GM23338 (cell line): ENCODE measurements around the gene GMPPA. TPM values are rescaled to one million over a fixed set of nuclear protein-coding genes. Genes with fewer than 3 reads are reported as not detected.

ENCODE experiments used
- ATAC-seq: fragments of 200-7000 bp; cut with Tn5 transposase; 3 replicates; pipeline ENCODE4 v1.9.1; 2020
- DNase-seq: peaks from one replicate; pipeline ENCODE4 v3.0.0-alpha.2; 2015; ENCODE audit warnings: low spot score
- H2AFZ ChIP-seq: fragments of 200-600 bp; sonication (generic); 2 replicates; pipeline ENCODE4 v1.8.0; 2016; ENCODE audit warnings: antibody characterized with exemption, mild to moderate bottlenecking, moderate library complexity
- H3F3A ChIP-seq: fragments of 200-600 bp; sonication (generic); replicated peaks from 2 replicates; pipeline ENCODE4 v1.8.0; 2017; ENCODE audit warnings: antibody characterized with exemption, mixed run types, low read depth
- H3K27ac ChIP-seq: fragments of 200-600 bp; sonication (generic); 2 replicates; pipeline ENCODE4 v1.6.1; 2016; ENCODE audit warnings: low read depth
- H3K27me3 ChIP-seq: fragments of 200-600 bp; sonication (generic); 2 replicates; pipeline ENCODE4 v1.8.0; 2016; ENCODE audit warnings: mild to moderate bottlenecking, mixed run types, moderate library complexity; ENCODE audit not compliant: insufficient read depth
- H3K36me3 ChIP-seq: fragments of 200-600 bp; sonication (generic); 2 replicates; pipeline ENCODE4 v1.8.0; 2016; ENCODE audit warnings: mild to moderate bottlenecking; ENCODE audit not compliant: insufficient read depth
- H3K4me1 ChIP-seq: fragments of 200-600 bp; sonication (generic); 2 replicates; pipeline ENCODE4 v1.8.0; 2016; ENCODE audit warnings: mild to moderate bottlenecking, moderate library complexity; ENCODE audit not compliant: insufficient read depth
- H3K4me2 ChIP-seq: fragments of 200-600 bp; sonication (generic); 2 replicates; pipeline ENCODE4 v1.7.1; 2017; ENCODE audit warnings: mixed run types
- H3K4me3 ChIP-seq: fragments of 200-600 bp; sonication (generic); 2 replicates; pipeline ENCODE4 v1.6.1; 2016; ENCODE audit warnings: mixed run types
- H3K79me2 ChIP-seq: fragments of 200-600 bp; sonication (generic); replicated peaks from 2 replicates; pipeline ENCODE4 v1.8.0; 2017; ENCODE audit warnings: mild to moderate bottlenecking; ENCODE audit not compliant: insufficient read depth
- H3K9me2 ChIP-seq: fragments of 200-600 bp; sonication (generic); 2 replicates; pipeline ENCODE4 v1.8.0; 2017; ENCODE audit not compliant: insufficient read depth
- H4K20me1 ChIP-seq: fragments of 200-600 bp; sonication (generic); replicated peaks from 2 replicates; pipeline ENCODE4 v1.8.0; 2017; ENCODE audit warnings: mild to moderate bottlenecking; ENCODE audit not compliant: insufficient read depth
- H3K27ac Mint-ChIP-seq: 2 replicates; pipeline ENCODE4 v1.8.0; 2020; ENCODE audit warnings: inconsistent platforms, mild to moderate bottlenecking, moderate library complexity, mixed read lengths
- H3K27me3 Mint-ChIP-seq: 3 replicates; pipeline ENCODE4 v1.8.0; 2022; ENCODE audit warnings: low read depth, mild to moderate bottlenecking, moderate library complexity, mixed read lengths, inconsistent platforms; ENCODE audit not compliant: insufficient read depth, poor library complexity
- H3K36me3 Mint-ChIP-seq: 3 replicates; pipeline ENCODE4 v1.8.0; 2021; ENCODE audit warnings: low read depth, mild to moderate bottlenecking, inconsistent platforms, moderate library complexity, mixed read lengths
- H3K4me1 Mint-ChIP-seq: 3 replicates; pipeline ENCODE4 v1.8.0; 2020; ENCODE audit warnings: mild to moderate bottlenecking, inconsistent platforms, mixed read lengths
- H3K4me3 Mint-ChIP-seq: 3 replicates; pipeline ENCODE4 v1.8.0; 2021; ENCODE audit warnings: moderate library complexity, mild to moderate bottlenecking, inconsistent platforms, mixed read lengths
- H3K9me3 Mint-ChIP-seq: 3 replicates; pipeline ENCODE4 v1.8.0; 2020; ENCODE audit warnings: moderate library complexity, mild to moderate bottlenecking, inconsistent platforms, mixed read lengths
- CREB1 ChIP-seq: fragments of 250-450 bp; sonication (Bioruptor Pico); IDR thresholded peaks from 2 replicates; pipeline ENCODE4 v1.5.0; 2020; ENCODE audit warnings: low read depth, mild to moderate bottlenecking, moderate library complexity
- ETS1 ChIP-seq: IDR thresholded peaks from 2 replicates; pipeline ENCODE4 v1.6.1; 2016; ENCODE audit warnings: antibody characterized with exemption
- EZH2 ChIP-seq: fragments of 200-600 bp; sonication (generic); IDR thresholded peaks from one replicate; pipeline ENCODE4 v1.8.0; 2017; ENCODE audit warnings: antibody characterized with exemption, mild to moderate bottlenecking, low read depth; ENCODE audit not compliant: unreplicated experiment
- EZH2phosphoT487 ChIP-seq: fragments of 200-600 bp; sonication (generic); IDR thresholded peaks from one replicate; pipeline ENCODE4 v1.8.1; 2018; ENCODE audit warnings: antibody characterized with exemption; ENCODE audit not compliant: unreplicated experiment
- JUNB ChIP-seq: IDR thresholded peaks from one replicate; pipeline ENCODE4 v1.6.1; 2016; ENCODE audit warnings: antibody characterized with exemption; ENCODE audit not compliant: unreplicated experiment
- NANOG ChIP-seq: IDR thresholded peaks from 2 replicates; pipeline ENCODE4 v1.6.1; 2016; ENCODE audit warnings: antibody characterized with exemption, borderline replicate concordance
- POLR2AphosphoS5 ChIP-seq: IDR thresholded peaks from 2 replicates; pipeline ENCODE4 v1.6.1; 2016; ENCODE audit warnings: antibody characterized with exemption, low read depth
- STAT1 ChIP-seq: IDR thresholded peaks from one replicate; pipeline ENCODE4 v1.6.1; 2016; ENCODE audit warnings: antibody characterized with exemption; ENCODE audit not compliant: unreplicated experiment
- ZNF114 ChIP-seq: fragments of 250-450 bp; sonication (Bioruptor Pico); IDR thresholded peaks from 2 replicates; pipeline ENCODE4 v1.5.0; 2020; ENCODE audit warnings: mild to moderate bottlenecking, moderate library complexity
- ZNF331 ChIP-seq: fragments of 250-450 bp; sonication (Bioruptor Pico); IDR thresholded peaks from 2 replicates; pipeline ENCODE4 v1.5.0; 2020; ENCODE audit warnings: low read depth, mild to moderate bottlenecking, moderate library complexity
- polyA plus RNA-seq: library from polyadenylated mRNA; unstranded; fragments of >200 nt; fragmentation: Nextera tagmentation; extraction: Ambion mirVana; gene quantifications from 2 replicates; pipeline ENCODE4 v1.2.1, GENCODE V29; 2016
- total RNA-seq: library from RNA; depleted of rRNA; stranded (reverse); fragments of >200 nt; shearing (Covaris generic); gene quantifications from 2 replicates; pipeline ENCODE4 v1.2.3, GENCODE V29; 2014
- TF ChIP-seq, protein P1 (sequence below): IDR thresholded peaks from one replicate; pipeline ENCODE4 v1.6.1; 2018; ENCODE audit warnings: antibody characterized with exemption; ENCODE audit not compliant: unreplicated experiment
- TF ChIP-seq, protein P2 (sequence below), 2 experiments: fragments of 200-600 bp in 1 of 2; sonication (generic) in 1 of 2; conservative IDR thresholded peaks; 2 replicates each; pipeline versions ENCODE4 v1.5.1 to v1.6.1; 2016 to 2017; ENCODE audit warnings: antibody characterized with exemption in 2 of 2, low read depth in 2 of 2, mild to moderate bottlenecking in 2 of 2, moderate library complexity in 1 of 2
- TF ChIP-seq, protein P3 (sequence below): fragments of 250-450 bp; sonication (Bioruptor Pico); IDR thresholded peaks from 2 replicates; pipeline ENCODE4 v1.5.0; 2020; ENCODE audit warnings: mild to moderate bottlenecking, moderate library complexity

The GMPPA gene
- total and polyA plus RNA-seq, 2 experiments from 2014 or later: 27.0 to 33.8 TPM

- peaks cover 33% of the 10 kb centered on the region for H3K36me3 Mint-ChIP-seq
- H3K4me1 ChIP-seq: peaks cover 29% of the 10 kb centered on the region
- no peaks in the 10 kb centered on the region for H3K9me2 ChIP-seq
- peaks cover 14% of the 10 kb centered on the region for H3K79me2 ChIP-seq
- DNase-seq (no peak), ATAC-seq (no peak)
- no peaks in the 10 kb centered on the region; the same call in 2 of the 3 replicates for H3K9me3 Mint-ChIP-seq
- no peak overlapping the region for H3K27ac ChIP-seq
- no peak overlapping the region for H3K27ac Mint-ChIP-seq
- peaks cover 9% of the 10 kb centered on the region; the same call in 1 of the 2 replicates for H3K27me3 ChIP-seq
- H3F3A ChIP-seq: peaks cover 19% of the 10 kb centered on the region
- H3K4me1 Mint-ChIP-seq: peaks cover 41% of the 10 kb centered on the region
- TF ChIP-seq JUNB: no peak
- TF ChIP-seq NANOG: no peak
- TF ChIP-seq, protein P1, sequence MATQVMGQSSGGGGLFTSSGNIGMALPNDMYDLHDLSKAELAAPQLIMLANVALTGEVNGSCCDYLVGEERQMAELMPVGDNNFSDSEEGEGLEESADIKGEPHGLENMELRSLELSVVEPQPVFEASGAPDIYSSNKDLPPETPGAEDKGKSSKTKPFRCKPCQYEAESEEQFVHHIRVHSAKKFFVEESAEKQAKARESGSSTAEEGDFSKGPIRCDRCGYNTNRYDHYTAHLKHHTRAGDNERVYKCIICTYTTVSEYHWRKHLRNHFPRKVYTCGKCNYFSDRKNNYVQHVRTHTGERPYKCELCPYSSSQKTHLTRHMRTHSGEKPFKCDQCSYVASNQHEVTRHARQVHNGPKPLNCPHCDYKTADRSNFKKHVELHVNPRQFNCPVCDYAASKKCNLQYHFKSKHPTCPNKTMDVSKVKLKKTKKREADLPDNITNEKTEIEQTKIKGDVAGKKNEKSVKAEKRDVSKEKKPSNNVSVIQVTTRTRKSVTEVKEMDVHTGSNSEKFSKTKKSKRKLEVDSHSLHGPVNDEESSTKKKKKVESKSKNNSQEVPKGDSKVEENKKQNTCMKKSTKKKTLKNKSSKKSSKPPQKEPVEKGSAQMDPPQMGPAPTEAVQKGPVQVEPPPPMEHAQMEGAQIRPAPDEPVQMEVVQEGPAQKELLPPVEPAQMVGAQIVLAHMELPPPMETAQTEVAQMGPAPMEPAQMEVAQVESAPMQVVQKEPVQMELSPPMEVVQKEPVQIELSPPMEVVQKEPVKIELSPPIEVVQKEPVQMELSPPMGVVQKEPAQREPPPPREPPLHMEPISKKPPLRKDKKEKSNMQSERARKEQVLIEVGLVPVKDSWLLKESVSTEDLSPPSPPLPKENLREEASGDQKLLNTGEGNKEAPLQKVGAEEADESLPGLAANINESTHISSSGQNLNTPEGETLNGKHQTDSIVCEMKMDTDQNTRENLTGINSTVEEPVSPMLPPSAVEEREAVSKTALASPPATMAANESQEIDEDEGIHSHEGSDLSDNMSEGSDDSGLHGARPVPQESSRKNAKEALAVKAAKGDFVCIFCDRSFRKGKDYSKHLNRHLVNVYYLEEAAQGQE: no peak
- no peak for TF ChIP-seq ZNF114 (CRISPR knock-in tag)
- TF ChIP-seq, protein P2, sequence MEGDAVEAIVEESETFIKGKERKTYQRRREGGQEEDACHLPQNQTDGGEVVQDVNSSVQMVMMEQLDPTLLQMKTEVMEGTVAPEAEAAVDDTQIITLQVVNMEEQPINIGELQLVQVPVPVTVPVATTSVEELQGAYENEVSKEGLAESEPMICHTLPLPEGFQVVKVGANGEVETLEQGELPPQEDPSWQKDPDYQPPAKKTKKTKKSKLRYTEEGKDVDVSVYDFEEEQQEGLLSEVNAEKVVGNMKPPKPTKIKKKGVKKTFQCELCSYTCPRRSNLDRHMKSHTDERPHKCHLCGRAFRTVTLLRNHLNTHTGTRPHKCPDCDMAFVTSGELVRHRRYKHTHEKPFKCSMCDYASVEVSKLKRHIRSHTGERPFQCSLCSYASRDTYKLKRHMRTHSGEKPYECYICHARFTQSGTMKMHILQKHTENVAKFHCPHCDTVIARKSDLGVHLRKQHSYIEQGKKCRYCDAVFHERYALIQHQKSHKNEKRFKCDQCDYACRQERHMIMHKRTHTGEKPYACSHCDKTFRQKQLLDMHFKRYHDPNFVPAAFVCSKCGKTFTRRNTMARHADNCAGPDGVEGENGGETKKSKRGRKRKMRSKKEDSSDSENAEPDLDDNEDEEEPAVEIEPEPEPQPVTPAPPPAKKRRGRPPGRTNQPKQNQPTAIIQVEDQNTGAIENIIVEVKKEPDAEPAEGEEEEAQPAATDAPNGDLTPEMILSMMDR (conservative IDR thresholded peaks at IDR 0.05; ENCODE audit: low read depth in 2 of 2): no peak
- no peak for TF ChIP-seq STAT1
- TF ChIP-seq ZNF331: no peak
- TF ChIP-seq CREB1 (CRISPR knock-in tag): no peak
- TF ChIP-seq ETS1: no peak
- no peak for TF ChIP-seq POLR2AphosphoS5
- TF ChIP-seq EZH2: no peak
- no peak for TF ChIP-seq EZH2phosphoT487
- TF ChIP-seq, protein P3, sequence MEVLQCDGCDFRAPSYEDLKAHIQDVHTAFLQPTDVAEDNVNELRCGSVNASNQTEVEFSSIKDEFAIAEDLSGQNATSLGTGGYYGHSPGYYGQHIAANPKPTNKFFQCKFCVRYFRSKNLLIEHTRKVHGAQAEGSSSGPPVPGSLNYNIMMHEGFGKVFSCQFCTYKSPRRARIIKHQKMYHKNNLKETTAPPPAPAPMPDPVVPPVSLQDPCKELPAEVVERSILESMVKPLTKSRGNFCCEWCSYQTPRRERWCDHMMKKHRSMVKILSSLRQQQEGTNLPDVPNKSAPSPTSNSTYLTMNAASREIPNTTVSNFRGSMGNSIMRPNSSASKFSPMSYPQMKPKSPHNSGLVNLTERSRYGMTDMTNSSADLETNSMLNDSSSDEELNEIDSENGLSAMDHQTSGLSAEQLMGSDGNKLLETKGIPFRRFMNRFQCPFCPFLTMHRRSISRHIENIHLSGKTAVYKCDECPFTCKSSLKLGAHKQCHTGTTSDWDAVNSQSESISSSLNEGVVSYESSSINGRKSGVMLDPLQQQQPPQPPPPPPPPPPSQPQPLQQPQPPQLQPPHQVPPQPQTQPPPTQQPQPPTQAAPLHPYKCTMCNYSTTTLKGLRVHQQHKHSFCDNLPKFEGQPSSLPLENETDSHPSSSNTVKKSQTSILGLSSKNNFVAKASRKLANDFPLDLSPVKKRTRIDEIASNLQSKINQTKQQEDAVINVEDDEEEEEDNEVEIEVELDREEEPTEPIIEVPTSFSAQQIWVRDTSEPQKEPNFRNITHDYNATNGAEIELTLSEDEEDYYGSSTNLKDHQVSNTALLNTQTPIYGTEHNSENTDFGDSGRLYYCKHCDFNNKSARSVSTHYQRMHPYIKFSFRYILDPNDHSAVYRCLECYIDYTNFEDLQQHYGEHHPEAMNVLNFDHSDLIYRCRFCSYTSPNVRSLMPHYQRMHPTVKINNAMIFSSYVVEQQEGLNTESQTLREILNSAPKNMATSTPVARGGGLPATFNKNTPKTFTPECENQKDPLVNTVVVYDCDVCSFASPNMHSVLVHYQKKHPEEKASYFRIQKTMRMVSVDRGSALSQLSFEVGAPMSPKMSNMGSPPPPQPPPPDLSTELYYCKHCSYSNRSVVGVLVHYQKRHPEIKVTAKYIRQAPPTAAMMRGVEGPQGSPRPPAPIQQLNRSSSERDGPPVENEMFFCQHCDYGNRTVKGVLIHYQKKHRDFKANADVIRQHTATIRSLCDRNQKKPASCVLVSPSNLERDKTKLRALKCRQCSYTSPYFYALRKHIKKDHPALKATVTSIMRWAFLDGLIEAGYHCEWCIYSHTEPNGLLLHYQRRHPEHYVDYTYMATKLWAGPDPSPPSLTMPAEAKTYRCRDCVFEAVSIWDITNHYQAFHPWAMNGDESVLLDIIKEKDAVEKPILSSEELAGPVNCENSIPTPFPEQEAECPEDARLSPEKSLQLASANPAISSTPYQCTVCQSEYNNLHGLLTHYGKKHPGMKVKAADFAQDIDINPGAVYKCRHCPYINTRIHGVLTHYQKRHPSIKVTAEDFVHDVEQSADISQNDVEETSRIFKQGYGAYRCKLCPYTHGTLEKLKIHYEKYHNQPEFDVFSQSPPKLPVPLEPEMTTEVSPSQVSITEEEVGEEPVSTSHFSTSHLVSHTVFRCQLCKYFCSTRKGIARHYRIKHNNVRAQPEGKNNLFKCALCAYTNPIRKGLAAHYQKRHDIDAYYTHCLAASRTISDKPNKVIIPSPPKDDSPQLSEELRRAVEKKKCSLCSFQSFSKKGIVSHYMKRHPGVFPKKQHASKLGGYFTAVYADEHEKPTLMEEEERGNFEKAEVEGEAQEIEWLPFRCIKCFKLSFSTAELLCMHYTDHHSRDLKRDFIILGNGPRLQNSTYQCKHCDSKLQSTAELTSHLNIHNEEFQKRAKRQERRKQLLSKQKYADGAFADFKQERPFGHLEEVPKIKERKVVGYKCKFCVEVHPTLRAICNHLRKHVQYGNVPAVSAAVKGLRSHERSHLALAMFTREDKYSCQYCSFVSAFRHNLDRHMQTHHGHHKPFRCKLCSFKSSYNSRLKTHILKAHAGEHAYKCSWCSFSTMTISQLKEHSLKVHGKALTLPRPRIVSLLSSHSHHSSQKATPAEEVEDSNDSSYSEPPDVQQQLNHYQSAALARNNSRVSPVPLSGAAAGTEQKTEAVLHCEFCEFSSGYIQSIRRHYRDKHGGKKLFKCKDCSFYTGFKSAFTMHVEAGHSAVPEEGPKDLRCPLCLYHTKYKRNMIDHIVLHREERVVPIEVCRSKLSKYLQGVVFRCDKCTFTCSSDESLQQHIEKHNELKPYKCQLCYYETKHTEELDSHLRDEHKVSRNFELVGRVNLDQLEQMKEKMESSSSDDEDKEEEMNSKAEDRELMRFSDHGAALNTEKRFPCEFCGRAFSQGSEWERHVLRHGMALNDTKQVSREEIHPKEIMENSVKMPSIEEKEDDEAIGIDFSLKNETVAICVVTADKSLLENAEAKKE (CRISPR knock-in tag): no peak
- no peak overlapping the region for H2AFZ ChIP-seq
- peaks cover 27% of the 10 kb centered on the region for H3K27me3 Mint-ChIP-seq
- H4K20me1 ChIP-seq: peaks cover 21% of the 10 kb centered on the region
- peaks cover 9% of the 10 kb centered on the region for H3K36me3 ChIP-seq
- H3K4me2 ChIP-seq: no peak overlapping the region
- no peak overlapping the region for H3K4me3 ChIP-seq
- no peak overlapping the region for H3K4me3 Mint-ChIP-seq
These were observed 41.4 kb downstream of the GMPPA start for GRCh38 chr2:219539926-219540678.
